SK-N-SH treated with all-trans-retinoic acid at 6 μM for 48 hours (cell line): Measurements from ENCODE around the gene SRP72.

Source experiments
- ATAC-seq: fragments of 200-7000 bp; cut with Tn5 transposase; 3 replicates; pipeline ENCODE4 v1.9.1; 2020; ENCODE audit warnings: mild to moderate bottlenecking, moderate library complexity
- ARNTL ChIP-seq: fragments of 450-650 bp; formaldehyde crosslinking; IDR thresholded peaks from 2 replicates; pipeline ENCODE4 v1.5.0; 2020; ENCODE audit warnings: low read depth, mild to moderate bottlenecking, moderate library complexity, borderline replicate concordance
- BACH2 ChIP-seq: fragments of 250-450 bp; sonication (Bioruptor Pico); IDR thresholded peaks from 2 replicates; pipeline ENCODE4 v1.9.0; 2021; ENCODE audit warnings: mild to moderate bottlenecking, borderline replicate concordance
- CSDC2 ChIP-seq: fragments of 250-450 bp; sonication (Bioruptor Pico); IDR thresholded peaks from 2 replicates; pipeline ENCODE4 v1.5.0; 2020; ENCODE audit warnings: mild to moderate bottlenecking, moderate library complexity
- ESRRG ChIP-seq: fragments of 250-450 bp; sonication (Bioruptor Pico); IDR thresholded peaks from 2 replicates; pipeline ENCODE4 v1.6.1; 2021; ENCODE audit warnings: mild to moderate bottlenecking
- ISL1 ChIP-seq: fragments of 250-450 bp; sonication (Bioruptor Pico); IDR thresholded peaks from 2 replicates; pipeline ENCODE4 v2.1.2; 2022; ENCODE audit warnings: mild to moderate bottlenecking, moderate library complexity
- OSR1 ChIP-seq: fragments of 250-450 bp; sonication (Bioruptor Pico); IDR thresholded peaks from 2 replicates; pipeline ENCODE4 v1.8.0; 2022; ENCODE audit warnings: moderate library complexity, mild to moderate bottlenecking, inconsistent platforms
- PPARA ChIP-seq: fragments of 250-450 bp; sonication (Bioruptor Pico); IDR thresholded peaks from 2 replicates; pipeline ENCODE4 v1.5.0; 2020; ENCODE audit warnings: mild to moderate bottlenecking, borderline replicate concordance
- SNAI2 ChIP-seq: fragments of 250-450 bp; sonication (Bioruptor Pico); IDR thresholded peaks from 2 replicates; pipeline ENCODE4 v1.5.0; 2020; ENCODE audit warnings: mild to moderate bottlenecking, moderate library complexity
- TCF4 ChIP-seq: fragments of 250-450 bp; sonication (Bioruptor Pico); IDR thresholded peaks from 2 replicates; pipeline ENCODE4 v1.8.0; 2021; ENCODE audit warnings: mild to moderate bottlenecking, moderate library complexity, borderline replicate concordance
- TSHZ2 ChIP-seq: fragments of 250-450 bp; sonication (Bioruptor Pico); IDR thresholded peaks from 2 replicates; pipeline ENCODE4 v1.5.0; 2020; ENCODE audit warnings: mild to moderate bottlenecking, moderate library complexity
- ZFP3 ChIP-seq: fragments of 250-450 bp; sonication (Bioruptor Pico); IDR thresholded peaks from 2 replicates; pipeline ENCODE4 v1.5.0; 2020; ENCODE audit warnings: mild to moderate bottlenecking, moderate library complexity
- ZFP30 ChIP-seq: fragments of 450-650 bp; formaldehyde crosslinking; IDR thresholded peaks from 2 replicates; pipeline ENCODE4 v1.5.0; 2022; ENCODE audit warnings: mild to moderate bottlenecking, moderate library complexity
- ZNF70 ChIP-seq: fragments of 450-650 bp; formaldehyde crosslinking; IDR thresholded peaks from 2 replicates; pipeline ENCODE4 v1.5.0; 2020; ENCODE audit warnings: mild to moderate bottlenecking, moderate library complexity
- ZNF8 ChIP-seq: fragments of 450-650 bp; formaldehyde crosslinking; IDR thresholded peaks from 2 replicates; pipeline ENCODE4 v1.5.0; 2020; ENCODE audit warnings: mild to moderate bottlenecking, moderate library complexity
- TF ChIP-seq, protein P1 (sequence below): fragments of 250-450 bp; sonication (Bioruptor Pico); IDR thresholded peaks from 2 replicates; pipeline ENCODE4 v1.8.0; 2020; ENCODE audit warnings: mild to moderate bottlenecking, moderate library complexity, borderline replicate concordance
- TF ChIP-seq, protein P2 (sequence below): fragments of 250-450 bp; sonication (Bioruptor Pico); IDR thresholded peaks from 2 replicates; pipeline ENCODE4 v1.5.1; 2021; ENCODE audit warnings: mild to moderate bottlenecking, moderate library complexity
- TF ChIP-seq, protein P3 (sequence below): fragments of 250-450 bp; sonication (Bioruptor Pico); IDR thresholded peaks from 2 replicates; pipeline ENCODE4 v1.8.0; 2021; ENCODE audit warnings: low read depth, mild to moderate bottlenecking, moderate library complexity, borderline replicate concordance

The SRP72 gene

DNA sequence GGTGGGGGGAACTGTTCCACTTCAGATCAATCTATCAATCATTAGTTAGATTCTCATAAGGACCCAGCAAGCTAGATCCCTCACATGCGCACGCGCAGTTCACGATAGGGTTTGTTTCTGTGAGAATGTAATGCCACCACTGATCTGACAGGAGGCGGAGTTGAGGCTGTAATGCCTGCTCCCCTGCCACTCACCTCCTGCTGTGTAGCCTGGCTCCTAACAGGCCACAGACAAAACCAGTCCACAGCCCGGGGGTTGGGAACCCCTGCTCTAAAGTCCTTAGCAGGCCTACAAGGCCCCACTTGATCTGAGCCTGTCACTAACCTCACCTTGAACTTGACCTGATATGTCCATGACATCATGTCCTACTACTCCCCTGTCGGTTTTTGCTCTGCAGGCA is 68.5 kb downstream of the SRP72 start (continued):
- TF ChIP-seq TCF4 (CRISPR knock-in tag) (no peak), BACH2 (CRISPR knock-in tag) (no peak), ZFP3 (CRISPR knock-in tag) (no peak), TSHZ2 (CRISPR knock-in tag) (no peak)

DNA sequence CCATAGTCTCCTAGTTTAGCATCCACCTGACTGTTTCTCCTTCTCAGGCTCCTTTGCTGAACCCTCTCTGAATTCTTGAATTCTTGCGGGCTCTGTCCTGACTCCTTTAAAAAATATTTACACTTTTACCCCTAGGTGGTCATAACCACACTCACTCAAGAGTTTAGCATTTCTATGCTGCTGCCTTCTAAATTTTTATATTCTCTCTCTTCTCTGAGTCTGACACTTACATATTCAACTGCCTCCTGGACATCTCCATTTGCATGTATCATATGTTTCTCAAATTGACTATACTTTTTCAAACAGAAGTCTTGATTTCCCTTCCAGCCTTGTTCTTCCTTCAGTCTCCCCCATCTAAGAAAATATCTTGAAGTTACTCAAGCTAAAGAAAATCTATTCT is 69.7 kb downstream of the SRP72 start:
- TF ChIP-seq BACH2 (CRISPR knock-in tag) = no peak
- no peak for TF ChIP-seq TSHZ2 (CRISPR knock-in tag)
- TF ChIP-seq ZFP30 (CRISPR knock-in tag) = no peak
- TF ChIP-seq CSDC2 (CRISPR knock-in tag) = no peak
- no peak for TF ChIP-seq PPARA (CRISPR knock-in tag)
- TF ChIP-seq ISL1 (CRISPR knock-in tag) = no peak
- TF ChIP-seq SNAI2 = no peak
- TF ChIP-seq ZNF70 = no peak
- no peak for TF ChIP-seq ZFP3 (CRISPR knock-in tag)
- no peak for TF ChIP-seq ARNTL (CRISPR knock-in tag)
- no peak for ATAC-seq

DNA sequence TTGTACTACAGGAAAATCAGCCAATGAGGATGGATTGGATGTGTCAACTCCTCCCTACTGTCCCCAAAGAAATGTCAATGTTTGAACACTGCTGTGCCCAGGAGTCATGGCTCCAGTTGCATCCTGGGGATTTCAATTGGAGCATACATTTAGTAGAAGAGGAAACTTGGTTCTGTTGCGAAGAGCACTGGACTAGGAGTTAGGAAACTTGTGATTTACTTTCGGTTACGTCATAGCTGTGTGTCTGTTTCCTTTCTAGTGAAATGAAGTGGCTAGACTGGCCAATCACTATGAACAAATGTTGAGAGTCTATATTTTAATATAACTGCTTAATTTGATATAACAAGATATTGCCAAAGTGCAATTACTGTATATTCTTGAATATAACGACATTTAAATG is 73.4 kb downstream of the SRP72 start:
- no peak for TF ChIP-seq SNAI2
- no peak for TF ChIP-seq ZFP3 (CRISPR knock-in tag)
- TF ChIP-seq, protein P1, sequence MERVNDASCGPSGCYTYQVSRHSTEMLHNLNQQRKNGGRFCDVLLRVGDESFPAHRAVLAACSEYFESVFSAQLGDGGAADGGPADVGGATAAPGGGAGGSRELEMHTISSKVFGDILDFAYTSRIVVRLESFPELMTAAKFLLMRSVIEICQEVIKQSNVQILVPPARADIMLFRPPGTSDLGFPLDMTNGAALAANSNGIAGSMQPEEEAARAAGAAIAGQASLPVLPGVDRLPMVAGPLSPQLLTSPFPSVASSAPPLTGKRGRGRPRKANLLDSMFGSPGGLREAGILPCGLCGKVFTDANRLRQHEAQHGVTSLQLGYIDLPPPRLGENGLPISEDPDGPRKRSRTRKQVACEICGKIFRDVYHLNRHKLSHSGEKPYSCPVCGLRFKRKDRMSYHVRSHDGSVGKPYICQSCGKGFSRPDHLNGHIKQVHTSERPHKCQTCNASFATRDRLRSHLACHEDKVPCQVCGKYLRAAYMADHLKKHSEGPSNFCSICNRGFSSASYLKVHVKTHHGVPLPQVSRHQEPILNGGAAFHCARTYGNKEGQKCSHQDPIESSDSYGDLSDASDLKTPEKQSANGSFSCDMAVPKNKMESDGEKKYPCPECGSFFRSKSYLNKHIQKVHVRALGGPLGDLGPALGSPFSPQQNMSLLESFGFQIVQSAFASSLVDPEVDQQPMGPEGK (CRISPR knock-in tag) = no peak
- no peak for TF ChIP-seq OSR1 (CRISPR knock-in tag)
- TF ChIP-seq ARNTL (CRISPR knock-in tag) = no peak
- TF ChIP-seq PPARA (CRISPR knock-in tag) = no peak
- TF ChIP-seq ESRRG (CRISPR knock-in tag) = no peak
- TF ChIP-seq, protein P2, sequence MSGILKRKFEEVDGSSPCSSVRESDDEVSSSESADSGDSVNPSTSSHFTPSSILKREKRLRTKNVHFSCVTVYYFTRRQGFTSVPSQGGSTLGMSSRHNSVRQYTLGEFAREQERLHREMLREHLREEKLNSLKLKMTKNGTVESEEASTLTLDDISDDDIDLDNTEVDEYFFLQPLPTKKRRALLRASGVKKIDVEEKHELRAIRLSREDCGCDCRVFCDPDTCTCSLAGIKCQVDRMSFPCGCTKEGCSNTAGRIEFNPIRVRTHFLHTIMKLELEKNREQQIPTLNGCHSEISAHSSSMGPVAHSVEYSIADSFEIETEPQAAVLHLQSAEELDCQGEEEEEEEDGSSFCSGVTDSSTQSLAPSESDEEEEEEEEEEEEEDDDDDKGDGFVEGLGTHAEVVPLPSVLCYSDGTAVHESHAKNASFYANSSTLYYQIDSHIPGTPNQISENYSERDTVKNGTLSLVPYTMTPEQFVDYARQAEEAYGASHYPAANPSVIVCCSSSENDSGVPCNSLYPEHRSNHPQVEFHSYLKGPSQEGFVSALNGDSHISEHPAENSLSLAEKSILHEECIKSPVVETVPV (CRISPR knock-in tag) = no peak
- TF ChIP-seq, protein P3, sequence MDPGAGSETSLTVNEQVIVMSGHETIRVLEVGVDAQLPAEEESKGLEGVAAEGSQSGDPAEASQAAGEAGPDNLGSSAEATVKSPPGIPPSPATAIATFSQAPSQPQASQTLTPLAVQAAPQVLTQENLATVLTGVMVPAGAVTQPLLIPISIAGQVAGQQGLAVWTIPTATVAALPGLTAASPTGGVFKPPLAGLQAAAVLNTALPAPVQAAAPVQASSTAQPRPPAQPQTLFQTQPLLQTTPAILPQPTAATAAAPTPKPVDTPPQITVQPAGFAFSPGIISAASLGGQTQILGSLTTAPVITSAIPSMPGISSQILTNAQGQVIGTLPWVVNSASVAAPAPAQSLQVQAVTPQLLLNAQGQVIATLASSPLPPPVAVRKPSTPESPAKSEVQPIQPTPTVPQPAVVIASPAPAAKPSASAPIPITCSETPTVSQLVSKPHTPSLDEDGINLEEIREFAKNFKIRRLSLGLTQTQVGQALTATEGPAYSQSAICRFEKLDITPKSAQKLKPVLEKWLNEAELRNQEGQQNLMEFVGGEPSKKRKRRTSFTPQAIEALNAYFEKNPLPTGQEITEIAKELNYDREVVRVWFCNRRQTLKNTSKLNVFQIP (CRISPR knock-in tag) = no peak
- TF ChIP-seq ZNF70 = no peak
- TF ChIP-seq ZNF8 = no peak
- no peak for ATAC-seq
